SHP77 treated with DMSO at 0.1 percent for 48 hours (cell line): ENCODE results near the gene CEP162.
"Not testable (repeated sequence)": the region's sequence is repeated elsewhere in the genome, so short reads cannot be mapped to it uniquely, and the experiment has no call there.

Experiments
- DNase-seq: peaks from one replicate; lab custom pipeline; 2025; lab: John Stamatoyannopoulos, UW

CEP162 gene, protein sequence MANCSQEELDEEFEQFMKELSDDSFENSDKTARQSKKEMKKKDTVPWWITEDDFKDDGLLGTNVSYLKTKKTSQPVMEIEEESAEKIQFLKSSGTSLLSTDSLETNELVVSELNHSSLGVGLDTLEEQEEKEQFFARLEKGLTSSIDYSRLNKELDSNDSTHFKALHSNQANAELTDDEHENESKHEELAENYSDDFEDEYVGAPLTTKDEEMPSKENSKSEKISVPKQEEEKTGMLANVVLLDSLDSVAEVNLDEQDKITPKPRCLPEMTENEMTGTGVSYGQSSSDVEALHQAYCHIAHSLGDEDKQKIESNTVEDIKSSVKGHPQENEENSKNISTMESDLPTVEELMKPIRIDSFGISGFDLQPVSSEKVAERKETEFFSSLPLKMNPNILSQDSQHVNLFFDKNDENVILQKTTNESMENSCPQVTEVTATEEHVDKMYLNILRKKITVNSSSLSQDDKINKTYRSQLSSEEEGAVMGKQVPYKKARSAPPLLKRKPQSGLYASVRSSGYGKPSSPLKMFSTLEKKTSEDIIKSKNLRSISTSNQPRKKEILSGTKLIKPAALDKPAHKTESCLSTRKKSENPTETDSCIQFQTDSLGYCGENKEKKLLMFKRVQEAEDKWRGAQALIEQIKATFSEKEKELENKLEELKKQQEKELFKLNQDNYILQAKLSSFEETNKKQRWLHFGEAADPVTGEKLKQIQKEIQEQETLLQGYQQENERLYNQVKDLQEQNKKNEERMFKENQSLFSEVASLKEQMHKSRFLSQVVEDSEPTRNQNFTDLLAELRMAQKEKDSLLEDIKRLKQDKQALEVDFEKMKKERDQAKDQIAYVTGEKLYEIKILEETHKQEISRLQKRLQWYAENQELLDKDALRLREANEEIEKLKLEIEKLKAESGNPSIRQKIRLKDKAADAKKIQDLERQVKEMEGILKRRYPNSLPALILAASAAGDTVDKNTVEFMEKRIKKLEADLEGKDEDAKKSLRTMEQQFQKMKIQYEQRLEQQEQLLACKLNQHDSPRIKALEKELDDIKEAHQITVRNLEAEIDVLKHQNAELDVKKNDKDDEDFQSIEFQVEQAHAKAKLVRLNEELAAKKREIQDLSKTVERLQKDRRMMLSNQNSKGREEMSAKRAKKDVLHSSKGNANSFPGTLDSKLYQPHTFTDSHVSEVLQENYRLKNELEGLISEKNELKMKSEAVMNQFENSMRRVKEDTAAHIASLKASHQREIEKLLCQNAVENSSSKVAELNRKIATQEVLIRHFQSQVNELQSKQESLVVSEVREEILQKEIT (N-terminal part only)

DNA sequence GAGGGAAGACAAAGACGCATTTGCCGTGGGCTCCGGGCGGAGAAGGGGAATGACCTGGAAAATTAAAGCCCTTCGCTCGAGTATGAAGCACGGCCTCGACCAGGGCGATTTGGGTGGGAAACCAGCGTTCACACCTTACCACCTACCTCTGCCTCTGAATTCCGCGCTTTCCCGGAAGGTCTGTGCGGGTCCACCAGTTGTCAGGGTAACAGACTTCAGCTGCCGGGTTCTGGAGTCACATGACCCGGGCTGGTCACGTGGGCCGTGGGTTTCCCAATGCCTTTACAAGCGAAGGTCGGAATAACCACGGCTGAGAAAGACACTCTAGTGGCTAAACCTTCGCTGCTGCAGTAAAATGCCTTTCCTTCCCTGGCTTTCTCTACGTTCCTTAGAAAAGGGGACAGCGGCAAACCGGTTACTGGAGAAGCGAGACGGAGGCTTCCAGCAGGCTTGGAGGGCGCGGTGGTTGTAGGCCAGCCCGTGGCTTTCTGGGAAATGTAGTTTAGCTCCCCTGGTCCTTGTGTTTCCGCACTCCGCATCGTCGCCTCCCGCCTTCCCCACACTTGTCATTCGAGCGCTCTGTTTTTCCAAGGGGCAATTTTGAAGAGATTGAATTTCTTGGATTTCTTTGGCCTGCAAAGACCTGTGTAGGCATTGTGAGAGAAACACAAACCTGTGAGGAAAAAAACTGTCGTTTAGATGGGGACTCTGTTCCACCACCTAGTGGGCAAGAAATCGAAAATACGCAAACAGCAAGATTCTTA lies at the start of gene CEP162:
Gene CEP162, minus strand, starts transcription at position 210 of the 764 bp plus-strand sequence. CDS start 1,250 bp downstream, outside the sequence.
- DNase-seq: peak; percentile 97

DNA sequence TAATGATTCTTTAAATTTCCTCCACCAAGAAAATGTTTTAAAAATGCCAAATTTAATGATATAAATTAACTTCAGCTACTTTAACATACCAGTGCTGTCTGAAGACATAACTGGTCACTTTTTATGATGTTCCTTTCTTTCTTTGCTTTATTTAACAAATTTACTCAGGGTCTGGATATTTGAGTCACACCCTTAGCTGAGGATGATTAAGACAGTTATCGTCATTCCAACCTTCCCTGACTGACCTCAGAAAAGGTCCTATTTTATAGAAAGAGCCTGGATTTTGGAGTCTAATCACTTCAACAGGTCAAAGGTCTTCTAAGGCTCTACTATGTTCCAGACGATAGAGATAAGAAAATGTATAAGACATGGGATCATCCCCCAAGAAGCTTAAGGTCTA lies 47.4 kb upstream of the CEP162 start:
- no peak for DNase-seq

DNA sequence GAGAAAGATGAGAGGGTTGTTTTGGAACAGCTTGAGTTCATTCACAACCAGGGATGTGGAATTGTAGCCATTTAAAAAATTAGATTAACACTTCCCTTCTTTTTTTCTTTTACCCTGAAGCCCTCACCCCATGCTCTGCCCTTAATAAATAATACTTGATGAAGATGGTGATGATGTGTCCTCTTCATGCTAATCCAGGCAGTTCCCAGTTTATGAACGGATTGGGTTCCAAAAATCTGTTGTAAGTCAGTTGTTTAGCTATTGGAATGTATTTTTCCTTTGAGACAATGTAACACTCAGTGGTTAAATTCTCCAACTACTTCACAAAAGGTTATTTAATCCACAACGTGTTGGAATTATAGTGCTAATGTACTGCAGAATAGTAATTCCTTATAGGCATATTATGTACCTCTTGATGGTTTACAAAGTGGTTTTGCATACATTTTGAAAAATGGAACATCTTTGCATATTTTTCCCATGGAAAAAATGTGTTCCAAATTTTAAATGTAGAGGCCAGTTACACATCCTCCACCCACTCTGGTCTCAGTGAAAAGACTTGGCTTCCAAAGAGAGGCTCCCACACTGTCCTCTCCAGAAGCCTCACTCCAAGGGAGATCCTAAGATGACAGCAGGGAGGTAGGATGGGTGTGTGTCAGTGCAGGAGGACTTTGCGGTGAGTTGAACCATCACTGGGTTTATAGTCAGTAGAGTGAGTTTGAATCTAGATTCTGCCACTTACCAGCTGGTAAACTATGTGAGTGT lies 45.8 kb upstream of the CEP162 start:
- DNase-seq: no peak

DNA sequence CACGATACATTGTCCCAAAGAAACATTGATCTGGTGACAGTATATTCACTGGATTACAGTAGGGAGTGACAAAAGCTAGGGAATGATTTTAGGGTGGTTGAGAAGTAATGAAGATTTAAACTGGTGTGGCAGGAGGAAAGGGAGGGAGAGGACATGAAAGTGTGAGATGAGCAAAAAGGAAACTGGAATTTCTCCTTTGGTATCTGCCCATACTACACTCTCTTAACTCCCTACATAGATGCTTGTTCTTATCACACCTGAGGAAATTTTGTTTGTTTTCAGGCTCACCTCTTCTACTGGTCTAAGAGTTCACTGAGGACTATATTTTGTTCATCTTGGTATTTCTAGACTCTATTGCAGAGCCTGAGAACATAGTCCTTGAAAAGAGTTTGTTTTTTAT lies 44.9 kb upstream of the CEP162 start:
- no peak for DNase-seq

GRCh38 chr6:84271061-84271716 lies 43.7 kb upstream of the CEP162 start:
- no peak for DNase-seq

- DNase-seq: no peak
Measured at GRCh38 chr6:84269947-84270733, 42.7 kb upstream of the CEP162 start.

- DNase-seq: no peak
Measured at GRCh38 chr6:84268781-84269180, 41.3 kb upstream of the CEP162 start.

DNA sequence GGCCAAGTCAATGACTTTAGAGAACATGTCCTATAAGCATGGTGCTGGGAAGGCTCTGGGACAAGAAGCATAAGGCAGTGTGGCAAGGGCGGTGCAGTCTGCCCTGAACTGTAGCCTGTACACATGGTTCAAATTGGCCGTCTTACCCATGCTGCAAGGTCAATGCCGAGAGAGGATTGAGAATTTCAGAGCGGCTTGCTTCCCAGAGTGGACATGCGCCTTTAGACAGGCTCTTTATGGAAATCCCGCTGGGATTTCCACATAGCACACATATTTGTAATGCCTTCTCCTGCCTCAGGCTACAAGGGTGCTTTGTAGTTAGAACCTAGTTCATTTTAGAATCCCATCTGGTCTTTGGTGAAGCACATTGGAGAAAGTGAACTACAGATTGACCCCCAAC lies 36.1 kb upstream of the CEP162 start:
- DNase-seq: no peak

DNA sequence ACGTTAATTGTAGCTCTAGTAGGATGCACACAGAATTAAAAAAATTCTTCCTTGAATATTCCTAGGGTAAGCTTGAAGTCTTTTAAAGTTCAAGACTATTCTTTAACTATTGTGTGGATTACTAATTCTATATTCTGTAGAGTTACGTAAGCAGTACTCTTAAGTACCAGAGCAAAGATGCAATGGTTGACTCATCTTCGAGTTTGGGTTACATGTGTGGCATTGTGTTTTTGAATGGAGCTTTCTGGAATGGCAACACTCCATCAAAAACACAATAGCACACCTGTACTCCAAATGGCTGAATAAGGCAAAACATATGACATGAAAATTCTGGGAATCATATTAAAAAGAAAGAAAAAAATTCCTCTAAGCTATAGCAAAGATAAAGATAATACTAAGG lies 33.5 kb upstream of the CEP162 start:
- no peak for DNase-seq

DNA sequence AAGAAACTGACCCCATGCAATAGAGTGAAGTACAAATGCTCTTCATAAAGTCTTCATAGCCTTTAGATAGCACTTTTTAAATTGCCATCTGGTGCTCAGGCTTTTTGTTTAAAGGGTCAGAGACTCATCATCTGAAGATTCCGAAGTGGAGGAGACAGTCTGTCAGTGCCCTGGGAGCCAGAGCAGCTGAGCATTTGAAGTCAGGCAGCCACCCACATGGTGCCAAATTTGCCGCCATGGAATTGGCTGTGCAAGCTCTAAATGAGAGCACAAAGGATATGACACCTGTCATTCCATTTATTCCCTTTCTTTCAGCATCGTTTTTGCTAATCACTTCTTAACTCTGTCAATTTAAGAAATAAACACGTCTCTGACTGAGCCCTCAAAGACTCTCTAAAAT lies 32.8 kb upstream of the CEP162 start:
- DNase-seq: no peak

- DNase-seq: no peak
Measured at GRCh38 chr6:84258866-84259265, 31.4 kb upstream of the CEP162 start.

- DNase-seq: no peak
Measured at GRCh38 chr6:84258268-84258667, 30.8 kb upstream of the CEP162 start.

- DNase-seq: no peak
Measured at GRCh38 chr6:84255641-84256040, 28.2 kb upstream of the CEP162 start.

GRCh38 chr6:84253380-84253779 lies 25.9 kb upstream of the CEP162 start:
- DNase-seq: no peak

DNA sequence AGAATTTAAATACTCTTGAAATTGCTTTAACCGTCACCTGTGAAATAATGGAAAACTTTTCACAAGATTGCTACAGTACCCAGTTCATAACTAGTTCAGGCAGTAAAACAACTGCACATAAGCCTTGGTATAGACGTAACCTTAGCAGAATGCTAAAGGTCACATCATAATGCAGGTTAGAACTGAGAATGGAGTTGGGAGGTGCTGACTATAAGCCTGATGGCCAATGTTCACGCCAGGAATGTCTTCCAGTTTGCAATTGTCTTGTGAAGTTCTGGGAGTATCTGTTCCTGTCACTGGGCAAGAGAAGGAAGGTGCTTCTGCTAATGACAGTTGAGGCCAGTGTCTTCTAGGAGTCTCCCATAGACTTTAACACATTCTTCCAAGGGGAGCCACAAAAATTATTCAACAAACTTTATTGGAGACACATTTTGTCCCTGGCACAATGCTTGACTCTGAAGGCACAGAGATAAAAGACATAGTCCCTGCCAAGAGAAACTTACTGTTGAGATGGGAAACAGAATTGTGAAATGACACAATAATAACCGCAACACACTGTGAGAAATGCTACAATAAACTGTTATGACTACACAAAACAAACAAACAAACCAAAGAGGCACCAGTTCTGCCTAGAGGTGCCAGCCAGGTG lies 24.6 kb upstream of the CEP162 start:
- no peak for DNase-seq

GRCh38 chr6:84249724-84250123 lies 22.3 kb upstream of the CEP162 start:
- no peak for DNase-seq

DNA sequence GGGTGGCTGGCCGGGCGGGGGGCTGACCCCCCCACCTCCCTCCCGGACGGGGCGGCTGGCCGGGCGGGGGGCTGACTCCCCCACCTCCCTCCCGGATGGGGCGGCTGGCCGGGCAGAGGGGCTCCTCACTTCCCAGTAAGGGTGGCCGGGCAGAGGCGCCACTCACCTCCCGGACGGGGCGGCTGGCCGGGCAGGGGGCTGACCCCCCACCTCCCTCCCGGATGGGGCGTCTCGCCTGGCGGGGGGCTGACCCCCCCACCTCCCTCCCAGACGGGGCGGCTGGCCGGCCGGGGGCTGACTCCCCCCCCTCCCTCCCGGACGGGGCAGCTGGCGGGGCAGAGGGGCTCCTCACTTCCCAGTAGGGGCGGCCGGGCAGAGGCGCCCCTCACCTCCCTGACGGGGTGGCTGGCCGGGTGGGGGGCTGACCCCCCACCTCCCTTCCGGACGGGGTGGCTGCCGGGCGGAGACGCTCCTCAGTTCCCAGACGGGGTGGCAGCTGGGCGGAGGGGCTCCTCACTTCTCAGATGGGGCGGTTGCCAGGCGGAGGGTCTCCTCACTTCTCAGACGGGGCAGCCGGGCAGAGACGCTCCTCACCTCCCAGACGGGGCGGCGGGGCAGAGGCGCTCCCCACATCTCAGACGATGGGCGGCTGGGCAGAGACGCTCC lies 17.1 kb upstream of the CEP162 start:
- DNase-seq: not testable (repeated sequence)

- no peak for DNase-seq
Measured at GRCh38 chr6:84243240-84243639, 15.8 kb upstream of the CEP162 start.
